ENCODE results near the gene XPNPEP1.

XPNPEP1 gene

DNA sequence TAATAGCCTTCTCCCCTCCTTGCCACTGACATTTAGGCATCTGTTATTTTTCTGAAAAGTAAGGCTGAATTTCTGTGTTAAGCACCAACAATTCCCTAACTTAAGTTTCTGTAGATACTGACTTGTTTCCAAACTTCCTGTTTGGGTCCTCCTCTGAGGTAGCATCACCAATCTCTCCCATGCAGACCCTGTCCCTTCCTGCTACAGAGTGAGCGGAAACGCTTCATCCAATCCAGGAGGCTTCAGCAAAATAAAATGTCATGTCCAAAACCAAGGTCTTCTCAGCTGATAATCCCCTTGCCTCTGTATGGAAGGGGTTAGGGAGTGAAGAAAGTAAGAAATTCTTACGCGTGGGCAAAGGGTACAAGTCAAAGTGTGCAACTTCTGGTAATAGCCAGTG lies 29.9 kb downstream of the XPNPEP1 start:
- no peak for DNase-seq (ENCODE audit: low spot score)

DNA sequence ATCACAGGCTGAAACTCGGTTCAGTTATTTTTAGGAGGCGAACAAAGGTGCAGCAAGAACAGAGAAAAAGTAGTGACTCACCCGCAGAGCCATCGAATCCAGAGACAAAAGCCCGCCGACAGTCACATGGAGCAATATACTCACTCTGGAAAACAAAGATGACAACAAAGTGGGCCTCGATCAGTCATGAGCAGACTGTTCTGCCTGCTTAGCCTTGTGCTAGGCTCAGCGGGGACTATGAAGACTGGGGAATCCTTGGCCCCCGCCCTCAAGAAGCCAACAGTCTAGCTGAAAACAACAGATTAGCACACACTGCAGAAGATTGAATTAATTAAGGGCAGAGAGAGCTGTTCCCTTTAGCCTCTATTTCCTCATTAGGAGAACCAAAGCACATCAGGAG lies 30.4 kb downstream of the XPNPEP1 start:
- DNase-seq (ENCODE audit: low spot score) = no peak

DNA sequence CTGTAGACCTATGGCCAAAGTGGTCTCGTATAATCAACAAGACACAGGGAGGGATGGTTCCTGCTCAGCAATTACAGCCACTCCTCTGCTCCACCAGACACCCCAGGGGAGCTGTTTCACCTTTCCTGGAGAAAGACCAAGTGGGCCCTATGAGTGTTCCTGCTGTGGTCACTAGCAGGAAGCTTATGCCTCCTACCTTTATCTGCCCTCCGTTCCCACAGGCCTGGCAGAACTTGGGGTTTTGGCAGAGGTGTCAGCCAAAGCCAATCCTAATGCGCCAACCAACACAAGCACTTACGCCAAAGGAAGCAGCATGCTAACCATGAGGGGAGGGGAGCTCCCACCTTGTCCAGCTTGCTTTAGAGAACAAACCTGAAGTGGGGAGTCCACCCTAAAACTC lies 31.2 kb downstream of the XPNPEP1 start:
- DNase-seq (ENCODE audit: low spot score) = no peak

DNA sequence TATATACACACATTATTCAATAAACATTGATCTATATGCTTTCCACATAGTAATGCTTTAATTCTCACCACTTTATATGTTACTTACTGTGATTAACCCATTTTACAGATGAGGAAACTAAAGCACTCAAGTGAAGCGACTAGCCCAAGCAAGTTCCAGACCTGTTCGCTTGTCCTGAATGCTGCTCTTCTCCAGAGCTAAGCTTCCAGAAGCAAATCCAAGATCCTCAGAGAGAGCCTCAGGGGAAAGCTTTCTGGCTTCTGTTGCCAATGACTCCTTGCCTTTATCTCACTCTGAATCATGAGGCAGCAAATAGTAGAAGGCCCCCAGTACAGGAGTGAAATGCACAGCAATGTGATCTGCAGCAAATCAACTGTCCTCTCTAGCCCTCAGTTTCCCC lies 32.2 kb downstream of the XPNPEP1 start:
- DNase-seq (ENCODE audit: low spot score) = peak; percentile 25

DNA sequence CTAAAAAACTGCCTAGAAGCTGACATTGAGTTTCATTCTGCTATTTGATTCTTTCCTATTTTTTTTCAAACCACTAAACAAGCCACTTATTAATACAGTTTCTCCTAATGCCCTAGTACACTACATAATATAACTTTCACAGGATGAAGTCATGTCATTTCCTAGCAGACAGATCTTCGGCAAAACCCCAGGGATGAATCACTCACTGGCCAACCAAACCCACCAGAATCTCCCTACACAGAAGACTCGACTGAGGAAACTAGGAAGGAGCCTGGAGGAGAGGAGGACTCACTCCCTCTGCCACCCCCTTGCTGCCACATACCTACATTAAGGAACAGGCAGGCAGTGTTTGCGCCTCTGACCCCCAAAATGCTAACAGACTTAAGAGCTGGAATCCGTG lies 33.4 kb downstream of the XPNPEP1 start:
- no peak for DNase-seq (ENCODE audit: low spot score)

DNA sequence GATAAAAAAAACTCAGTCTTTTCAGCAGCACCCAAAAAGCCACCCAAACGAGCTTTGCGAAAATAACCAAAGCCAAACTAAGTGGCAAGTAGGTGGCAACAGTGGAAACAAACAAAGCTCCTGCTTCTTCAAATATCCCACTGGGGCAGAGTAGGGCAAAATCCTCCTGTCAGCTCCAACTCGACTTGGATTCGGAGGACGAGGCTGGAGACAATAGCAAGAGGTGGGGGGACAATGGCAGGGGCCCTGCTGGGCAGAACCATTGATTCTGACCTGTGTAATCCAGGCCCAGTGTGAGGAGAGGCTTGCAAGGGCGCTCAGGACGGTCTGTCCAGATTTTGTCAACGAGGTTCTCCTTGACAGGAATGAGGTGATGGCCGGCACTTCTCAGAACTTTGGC lies 35.5 kb downstream of the XPNPEP1 start:
- no peak for DNase-seq (ENCODE audit: low spot score)

- DNase-seq (ENCODE audit: low spot score) = no peak
Measured at GRCh38 chr10:109887243-109887642, 36.1 kb downstream of the XPNPEP1 start.

- no peak for DNase-seq (ENCODE audit: low spot score)
Measured at GRCh38 chr10:109886781-109887140, 36.5 kb downstream of the XPNPEP1 start.

DNA sequence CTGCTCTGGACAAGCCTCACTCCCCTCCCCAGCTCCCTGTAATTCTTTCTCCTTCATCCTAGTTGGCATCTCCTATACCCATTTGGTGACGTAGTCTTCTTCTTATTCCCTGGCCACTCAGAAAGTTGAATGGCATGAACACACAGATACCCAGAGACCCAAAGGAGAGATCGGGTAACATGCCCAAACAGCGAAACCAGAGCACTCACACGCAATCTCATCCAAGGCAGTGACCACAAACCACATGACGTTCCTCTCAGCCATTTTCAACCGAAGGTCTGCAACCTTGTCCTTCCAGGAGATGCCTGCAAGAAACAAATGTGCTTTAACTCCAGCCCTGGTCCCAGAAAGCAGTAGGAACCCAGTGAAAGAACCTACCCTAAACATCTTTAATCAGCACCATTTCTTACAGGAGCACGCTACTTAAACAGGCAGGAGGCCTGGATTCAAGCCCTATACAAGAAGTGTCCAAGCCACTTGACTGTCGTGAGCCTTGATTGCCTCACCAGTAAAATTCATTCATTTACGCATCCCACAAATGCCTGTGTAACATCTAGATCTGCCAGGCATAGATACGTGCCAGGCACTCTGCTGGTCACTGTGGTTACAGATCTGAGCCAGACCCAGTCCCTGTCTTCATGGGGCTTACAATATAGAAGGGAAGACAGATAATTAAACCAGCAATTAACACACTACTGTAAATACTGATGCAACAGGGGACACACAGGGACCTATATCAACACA lies 37.1 kb downstream of the XPNPEP1 start:
- no peak for DNase-seq (ENCODE audit: low spot score)

DNA sequence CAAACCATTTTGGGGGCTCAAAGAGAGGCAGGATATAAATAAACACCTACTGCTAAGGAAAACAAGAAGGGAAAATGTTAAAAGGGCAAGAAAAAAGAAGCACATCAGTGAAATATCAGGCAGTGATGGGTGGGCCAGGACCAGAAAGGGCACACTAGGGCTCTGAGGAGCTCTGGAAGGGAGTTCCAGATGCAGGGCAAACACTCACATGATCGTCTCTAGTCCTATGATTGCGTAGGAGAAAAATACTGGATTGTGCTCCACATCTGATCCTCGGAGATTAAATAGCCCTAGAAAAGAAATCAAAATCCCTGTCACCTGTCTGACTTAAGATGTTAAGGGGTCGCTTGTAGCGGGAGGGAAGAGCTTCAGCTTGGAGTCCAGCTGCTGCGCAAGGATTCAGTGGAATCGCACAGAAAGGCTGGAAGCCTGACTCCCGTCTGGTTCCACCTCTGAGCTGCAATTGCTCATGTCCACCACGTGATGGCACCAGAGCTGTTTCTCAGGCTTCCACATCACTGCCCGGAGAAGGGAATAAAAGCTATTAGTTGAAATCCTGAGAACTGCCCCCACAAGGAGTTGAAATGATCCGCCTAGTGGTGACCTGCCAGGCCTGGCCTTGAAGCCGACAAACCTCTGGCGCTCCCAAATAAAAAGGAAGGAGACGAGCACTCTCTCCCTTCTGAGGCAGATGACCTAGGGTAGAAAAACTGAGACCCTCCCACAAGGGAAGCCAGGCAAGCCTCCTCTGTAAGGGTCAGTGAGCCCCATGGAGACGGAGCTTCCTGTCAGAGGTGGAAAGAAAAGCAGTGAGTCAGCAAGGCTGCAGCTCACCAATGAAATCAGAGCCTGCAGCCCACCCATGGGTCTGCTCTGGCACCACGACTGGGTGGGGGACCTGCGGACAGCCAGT lies 39.2 kb downstream of the XPNPEP1 start:
- peak; percentile 83 for DNase-seq (ENCODE audit: low spot score)

DNA sequence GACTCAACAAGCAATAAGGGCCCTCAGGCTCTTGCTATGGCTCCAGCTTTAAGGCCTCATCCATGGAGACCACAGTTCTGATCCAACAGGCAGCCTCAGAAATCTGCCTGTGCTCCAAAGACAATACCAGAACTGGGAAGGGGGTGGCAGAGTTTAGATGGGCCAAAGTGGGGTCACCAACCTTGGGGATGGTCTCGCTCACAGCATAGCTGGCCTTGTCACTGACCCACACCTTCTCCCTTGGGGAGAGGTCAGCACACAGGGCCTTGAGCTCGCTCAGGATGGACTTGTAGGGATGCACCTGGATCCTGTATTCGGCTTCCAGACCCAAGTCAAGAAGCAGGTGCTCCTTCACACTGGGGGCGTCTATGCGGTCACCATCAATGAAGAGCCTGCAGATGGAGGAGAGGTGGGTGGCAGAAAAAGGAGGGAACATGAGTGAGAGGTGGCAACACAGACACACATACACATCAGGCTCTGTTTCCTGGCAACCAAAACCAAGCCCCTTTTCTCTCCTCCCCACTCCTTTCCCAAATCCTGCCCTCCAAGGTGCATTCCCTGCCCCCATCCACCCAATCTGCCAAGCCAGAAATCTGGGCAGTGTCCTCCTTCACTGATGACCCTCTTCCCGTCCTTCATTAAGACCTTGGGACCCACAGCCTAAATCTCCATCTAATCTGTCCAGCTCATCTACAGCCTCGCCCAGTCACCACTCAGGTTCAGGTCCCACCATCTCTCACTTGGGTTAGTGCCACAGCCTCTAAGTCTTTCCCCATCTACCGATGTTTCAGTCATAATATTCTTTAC lies 40.9 kb downstream of the XPNPEP1 start:
- DNase-seq (ENCODE audit: low spot score) = no peak

DNA sequence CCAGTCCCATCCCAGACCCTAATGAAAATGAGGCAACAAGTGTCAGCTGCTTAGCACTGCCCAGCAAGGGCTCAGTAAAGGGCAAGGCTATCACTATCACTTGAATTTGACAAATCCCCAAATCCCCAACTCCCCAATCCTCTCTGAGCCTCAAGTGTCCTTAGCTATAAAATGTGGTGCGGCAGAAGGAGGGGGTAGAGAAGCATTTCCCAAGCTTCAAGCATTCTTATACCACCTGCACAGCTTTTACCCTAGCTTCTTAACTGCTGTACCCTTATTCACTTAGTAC lies 41.6 kb downstream of the XPNPEP1 start:
- no peak for DNase-seq (ENCODE audit: low spot score)

DNA sequence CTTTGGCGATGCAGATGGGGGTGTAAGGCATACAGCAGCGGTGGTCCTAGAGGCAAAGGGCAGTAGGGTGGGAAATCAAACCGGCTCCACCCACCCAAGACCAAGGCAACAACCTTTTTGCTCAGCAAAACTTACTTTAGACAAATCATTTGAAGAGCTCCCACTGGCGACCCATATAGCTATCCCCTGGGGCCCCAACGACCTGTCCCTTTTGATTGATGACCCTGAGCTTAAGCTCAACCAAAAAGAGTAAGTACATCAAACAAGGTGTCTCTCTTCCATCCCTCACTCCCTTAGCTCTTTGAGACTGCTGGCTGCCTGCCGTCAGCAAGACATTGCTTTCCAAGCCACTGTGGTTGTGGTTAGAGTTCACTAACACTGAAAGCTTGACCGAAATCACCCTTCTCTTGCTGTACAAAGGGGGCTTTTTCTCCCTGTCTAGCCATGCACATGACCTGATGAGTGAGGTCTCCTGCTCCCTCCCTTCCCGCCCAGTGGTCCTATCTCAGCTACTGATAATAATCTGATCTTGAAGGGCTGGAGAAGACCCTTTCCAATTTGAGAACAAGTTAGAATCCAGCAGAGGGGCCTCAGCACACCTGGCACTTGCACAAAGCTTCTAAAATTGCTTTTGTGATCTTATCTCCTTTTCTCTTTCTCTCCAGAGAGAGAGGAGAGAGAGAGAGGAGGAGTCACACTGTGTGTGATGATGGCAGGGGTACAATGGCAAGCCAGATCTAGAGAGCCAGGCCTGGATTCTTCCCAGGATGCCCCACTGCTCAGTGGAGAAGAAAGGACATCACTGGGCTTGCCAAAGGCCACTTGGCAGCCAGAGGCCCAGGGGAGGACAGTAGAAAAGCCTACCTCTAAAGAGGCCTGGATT lies 42.2 kb downstream of the XPNPEP1 start:
- no peak for DNase-seq (ENCODE audit: low spot score)

DNA sequence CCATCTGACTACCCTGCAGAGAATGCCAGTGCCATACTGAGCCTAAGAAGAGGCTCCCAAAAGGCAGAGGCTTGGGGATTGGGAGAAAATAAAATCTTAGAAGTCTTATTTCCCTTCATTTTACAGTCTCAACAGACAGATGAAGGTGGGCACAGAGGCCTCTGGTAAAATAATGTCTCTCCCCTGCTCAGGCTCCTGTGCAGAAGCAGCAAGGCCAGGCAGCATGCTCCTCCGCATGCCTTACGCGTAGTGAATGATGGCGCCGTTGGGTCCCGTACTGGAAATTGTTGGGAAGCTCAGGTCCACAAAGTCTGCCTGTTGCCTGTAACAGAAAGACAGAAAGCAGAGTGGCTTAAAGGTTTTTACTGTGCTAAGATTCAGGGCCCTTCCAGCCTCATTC lies 45.8 kb downstream of the XPNPEP1 start:
- no peak for DNase-seq (ENCODE audit: low spot score)

GRCh38 chr10:109875828-109876821 lies 47.2 kb downstream of the XPNPEP1 start:
- DNase-seq (ENCODE audit: low spot score) = no peak

GRCh38 chr10:109875151-109875568 lies 48.2 kb downstream of the XPNPEP1 start:
- no peak for DNase-seq (ENCODE audit: low spot score)

DNA sequence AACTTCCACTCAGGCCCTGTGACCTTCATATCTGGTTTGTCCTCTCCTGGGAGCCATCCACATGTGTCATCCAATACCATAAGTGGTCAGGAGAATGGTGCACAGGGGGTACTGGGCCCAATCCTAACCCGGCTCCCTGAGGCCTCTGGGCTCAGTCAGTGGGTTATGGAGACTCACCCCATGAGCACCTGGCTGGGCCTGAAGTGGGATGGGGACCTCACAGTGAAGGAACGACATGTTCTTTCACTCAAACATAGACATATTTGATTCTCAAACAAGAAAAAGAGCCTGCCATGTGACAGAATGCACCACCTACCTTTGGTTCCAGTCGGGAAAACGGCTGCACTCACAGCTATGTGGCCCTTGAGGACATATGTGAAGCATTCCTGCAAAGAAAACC lies 51.8 kb downstream of the XPNPEP1 start:
- DNase-seq (ENCODE audit: low spot score) = no peak

DNA sequence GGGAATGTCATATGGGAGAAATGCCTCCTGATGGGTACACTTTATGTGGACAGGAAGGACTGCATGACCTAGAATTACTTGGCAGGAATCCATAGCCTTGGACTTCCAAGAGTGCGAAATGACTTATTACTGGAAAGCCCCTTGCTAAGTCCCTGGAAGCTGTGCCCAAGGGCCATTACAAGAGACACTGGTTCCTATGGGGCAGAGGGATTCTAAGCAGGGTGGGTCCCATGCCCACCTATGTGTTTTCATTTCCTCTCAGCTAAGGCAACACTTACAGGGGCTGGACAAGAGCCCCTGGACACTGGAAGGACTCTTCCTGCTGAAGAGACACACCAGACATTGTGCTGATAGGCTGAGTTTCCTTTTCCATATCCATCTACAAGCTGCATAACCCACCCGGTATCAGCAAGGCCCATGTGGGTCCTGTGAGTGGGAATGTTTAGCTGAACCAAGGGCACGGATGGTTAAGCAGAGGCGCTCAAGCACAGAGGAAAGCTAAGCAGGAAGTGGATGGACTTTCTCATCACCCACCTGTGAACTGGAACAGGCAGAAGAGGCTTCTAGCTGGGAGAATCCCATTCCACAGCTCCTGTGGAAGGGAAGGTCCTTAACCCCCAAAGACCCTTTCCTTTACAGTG lies 56.2 kb downstream of the XPNPEP1 start:
- DNase-seq (ENCODE audit: low spot score) = no peak

- DNase-seq (ENCODE audit: low spot score) = peak; percentile 18
Measured at GRCh38 chr10:109866168-109866994, 56.9 kb downstream of the XPNPEP1 start.
